ENCODE data around the gene HNF1B.
A peak's percentile ranks its signal among the peaks of the same experiment; 100 is the strongest.

HNF1B gene

DNA sequence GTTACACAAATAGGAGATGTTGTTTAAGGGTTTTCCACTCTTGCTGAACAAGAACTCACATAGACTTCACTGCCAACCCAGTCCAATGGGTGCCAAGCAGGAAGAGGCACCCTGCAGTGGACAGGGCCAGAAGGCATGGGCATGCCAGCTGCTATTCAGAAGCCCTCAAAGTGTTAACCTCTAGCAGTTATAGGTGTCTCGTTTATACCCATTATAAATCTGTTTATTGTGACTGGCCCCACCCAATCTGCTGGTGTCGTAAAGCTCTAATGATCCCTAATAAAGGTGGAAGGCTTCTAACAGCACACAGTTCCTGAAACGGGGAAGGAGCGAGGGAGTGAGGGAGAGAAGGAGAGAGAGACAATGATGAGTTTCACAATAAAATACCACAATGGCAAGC is 23.9 kb downstream of the HNF1B start:
- no peaks in the 10 kb centered on the region for H3K9me3 ChIP-seq (ENCODE audit: control insufficient read depth, insufficient read depth, low read length)
- H3K27me3 ChIP-seq (ENCODE audit: control insufficient read depth, insufficient read depth, low read length): no peaks in the 10 kb centered on the region
- no peaks in the 10 kb centered on the region; the same call in 1 of the 2 replicates for H3K4me1 ChIP-seq (ENCODE audit: control insufficient read depth, insufficient read depth, low read length)
- H3K4me3 ChIP-seq (ENCODE audit: low read length): no peak overlapping the region
- H3K36me3 ChIP-seq (ENCODE audit: control insufficient read depth, insufficient read depth, low read length): no peaks in the 10 kb centered on the region
- DNase-seq (ENCODE audit: low read depth, low spot score): no peak
- no peak overlapping the region for H3K27ac ChIP-seq (ENCODE audit: low read length)
- WGBS (ENCODE audit: insufficient coverage, insufficient read length): no CpG with 5 or more reads among the region's 4 CpGs

DNA sequence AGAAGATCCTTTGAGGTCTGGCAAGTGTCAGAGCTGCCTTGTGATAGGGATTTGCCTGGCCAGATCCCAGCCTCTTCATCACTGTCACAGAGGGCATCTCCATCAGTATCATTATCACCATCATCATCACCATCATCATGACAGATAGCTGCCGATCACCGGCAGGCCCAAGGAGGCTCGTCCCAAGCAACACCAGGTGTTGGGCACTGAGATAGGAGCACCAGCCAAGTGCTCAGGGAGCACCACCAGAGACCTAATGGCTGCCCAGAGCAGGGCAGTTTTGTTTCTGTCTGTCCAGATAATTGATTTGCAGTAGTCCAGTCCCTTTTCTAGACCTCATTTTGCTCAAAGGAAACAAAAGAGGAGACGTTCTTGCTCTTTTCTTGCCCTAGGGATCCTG is 25.0 kb downstream of the HNF1B start:
- WGBS (ENCODE audit: insufficient coverage, insufficient read length): no CpG with 5 or more reads among the region's 4 CpGs
- no peak overlapping the region for H3K4me3 ChIP-seq (ENCODE audit: low read length)
- no peaks in the 10 kb centered on the region for H3K36me3 ChIP-seq (ENCODE audit: control insufficient read depth, insufficient read depth, low read length)
- no peaks in the 10 kb centered on the region for H3K4me1 ChIP-seq (ENCODE audit: control insufficient read depth, insufficient read depth, low read length)
- H3K27me3 ChIP-seq (ENCODE audit: control insufficient read depth, insufficient read depth, low read length): no peaks in the 10 kb centered on the region
- no peak for DNase-seq (ENCODE audit: low read depth, low spot score)
- no peak overlapping the region for H3K27ac ChIP-seq (ENCODE audit: low read length)
- no peaks in the 10 kb centered on the region for H3K9me3 ChIP-seq (ENCODE audit: control insufficient read depth, insufficient read depth, low read length)

DNA sequence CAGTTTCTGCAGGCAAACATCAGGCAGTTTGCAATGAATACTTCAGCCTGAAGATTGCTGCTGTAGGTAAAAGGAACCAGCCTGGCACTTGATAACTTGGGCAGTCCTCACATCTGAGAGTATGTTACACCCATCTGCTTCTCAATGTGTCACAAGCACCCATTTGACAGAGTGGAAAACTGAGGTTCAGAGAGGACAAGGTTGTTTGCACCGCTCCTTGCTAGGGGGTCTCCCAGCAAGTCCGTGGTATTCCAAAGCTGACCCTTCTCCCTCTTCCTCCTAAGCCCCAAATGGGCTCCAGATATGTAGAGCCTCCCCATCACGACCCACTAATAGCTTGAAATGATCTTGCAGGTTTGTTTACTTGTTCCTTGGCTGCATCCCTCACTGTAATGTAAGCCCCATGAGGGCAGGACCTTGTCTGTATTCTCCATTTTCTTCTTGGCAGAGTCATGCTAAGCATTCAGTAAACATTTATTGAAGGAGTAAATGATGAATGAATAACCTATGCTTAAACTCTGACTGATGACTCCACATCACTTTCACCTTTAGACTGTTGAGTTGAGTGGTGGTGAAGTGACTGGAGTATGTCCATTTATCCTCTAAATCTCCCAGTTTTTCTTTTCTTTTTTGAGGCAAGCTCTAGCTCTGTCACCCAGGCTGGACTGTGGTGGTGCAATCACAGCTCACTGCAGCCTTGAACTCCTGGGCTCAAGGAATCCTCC is 26.4 kb downstream of the HNF1B start:
- Histone ChIP-seq H3K27me3 (ENCODE audit: control insufficient read depth, insufficient read depth, low read length) (no peaks in the 10 kb centered on the region), H3K4me3 (ENCODE audit: low read length) (no peak overlapping the region), H3K27ac (ENCODE audit: low read length) (no peak overlapping the region), H3K4me1 (ENCODE audit: control insufficient read depth, insufficient read depth, low read length) (no peaks in the 10 kb centered on the region), H3K36me3 (ENCODE audit: control insufficient read depth, insufficient read depth, low read length) (no peaks in the 10 kb centered on the region), H3K9me3 (ENCODE audit: control insufficient read depth, insufficient read depth, low read length) (no peaks in the 10 kb centered on the region)
- DNase-seq (ENCODE audit: low read depth, low spot score): no peak
- WGBS (ENCODE audit: insufficient coverage, insufficient read length): no CpG with 5 or more reads among the region's 3 CpGs

- no peak for DNase-seq (ENCODE audit: low read depth, low spot score)
- H3K36me3 ChIP-seq (ENCODE audit: control insufficient read depth, insufficient read depth, low read length): no peaks in the 10 kb centered on the region
- no CpG with 5 or more reads among the region's 3 CpGs for WGBS (ENCODE audit: insufficient coverage, insufficient read length)
- no peak overlapping the region for H3K4me3 ChIP-seq (ENCODE audit: low read length)
- no peaks in the 10 kb centered on the region for H3K4me1 ChIP-seq (ENCODE audit: control insufficient read depth, insufficient read depth, low read length)
- H3K27me3 ChIP-seq (ENCODE audit: control insufficient read depth, insufficient read depth, low read length): no peaks in the 10 kb centered on the region
- no peaks in the 10 kb centered on the region for H3K9me3 ChIP-seq (ENCODE audit: control insufficient read depth, insufficient read depth, low read length)
- no peak overlapping the region for H3K27ac ChIP-seq (ENCODE audit: low read length)
Measured at GRCh38 chr17:37717627-37718323, 27.1 kb downstream of the HNF1B start.

DNA sequence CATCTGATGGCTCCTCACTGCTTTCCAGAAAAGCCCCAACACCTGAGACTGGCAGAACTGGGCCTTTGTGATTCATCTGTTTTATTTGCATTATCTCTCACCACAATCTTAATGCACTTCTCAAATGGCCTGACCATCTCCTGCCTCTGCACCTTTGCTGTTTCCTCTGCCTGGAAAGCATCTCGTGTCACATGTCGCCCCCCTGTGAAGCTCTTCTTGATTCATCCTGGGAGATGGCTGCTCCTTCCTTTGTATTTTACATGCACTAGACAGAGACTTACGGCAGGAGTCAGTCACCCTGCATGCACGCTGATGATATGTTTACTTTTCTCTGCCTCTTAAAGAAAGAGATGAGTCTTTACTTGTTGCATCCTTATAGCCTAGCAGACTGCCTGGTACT is 30.0 kb downstream of the HNF1B start:
- no peaks in the 10 kb centered on the region for H3K27me3 ChIP-seq (ENCODE audit: control insufficient read depth, insufficient read depth, low read length)
- no peak for DNase-seq (ENCODE audit: low read depth, low spot score)
- no peaks in the 10 kb centered on the region for H3K36me3 ChIP-seq (ENCODE audit: control insufficient read depth, insufficient read depth, low read length)
- WGBS (ENCODE audit: insufficient coverage, insufficient read length): no CpG with 5 or more reads among the region's 4 CpGs
- no peak overlapping the region for H3K4me3 ChIP-seq (ENCODE audit: low read length)
- peaks cover 2% of the 10 kb centered on the region; the same call in 1 of the 2 replicates for H3K4me1 ChIP-seq (ENCODE audit: control insufficient read depth, insufficient read depth, low read length)
- H3K27ac ChIP-seq (ENCODE audit: low read length): no peak overlapping the region
- H3K9me3 ChIP-seq (ENCODE audit: control insufficient read depth, insufficient read depth, low read length): no peaks in the 10 kb centered on the region

- DNase-seq (ENCODE audit: low read depth, low spot score): no peak
- WGBS (ENCODE audit: insufficient coverage, insufficient read length): no CpG with 5 or more reads among the region's 4 CpGs
- Histone ChIP-seq H3K27me3 (ENCODE audit: control insufficient read depth, insufficient read depth, low read length) (no peaks in the 10 kb centered on the region), H3K9me3 (ENCODE audit: control insufficient read depth, insufficient read depth, low read length) (no peaks in the 10 kb centered on the region), H3K4me1 (ENCODE audit: control insufficient read depth, insufficient read depth, low read length) (peaks cover 2% of the 10 kb centered on the region; the same call in 1 of the 2 replicates), H3K27ac (ENCODE audit: low read length) (no peak overlapping the region), H3K4me3 (ENCODE audit: low read length) (no peak overlapping the region), H3K36me3 (ENCODE audit: control insufficient read depth, insufficient read depth, low read length) (no peaks in the 10 kb centered on the region)
Measured at GRCh38 chr17:37713624-37714023, 31.2 kb downstream of the HNF1B start.

GRCh38 chr17:37713028-37713431 is 31.8 kb downstream of the HNF1B start:
- Histone ChIP-seq H3K4me1 (ENCODE audit: control insufficient read depth, insufficient read depth, low read length) (peaks cover 2% of the 10 kb centered on the region; the same call in 1 of the 2 replicates), H3K36me3 (ENCODE audit: control insufficient read depth, insufficient read depth, low read length) (no peaks in the 10 kb centered on the region), H3K9me3 (ENCODE audit: control insufficient read depth, insufficient read depth, low read length) (no peaks in the 10 kb centered on the region), H3K27me3 (ENCODE audit: control insufficient read depth, insufficient read depth, low read length) (no peaks in the 10 kb centered on the region), H3K27ac (ENCODE audit: low read length) (no peak overlapping the region), H3K4me3 (ENCODE audit: low read length) (no peak overlapping the region)
- no CpG with 5 or more reads among the region's 6 CpGs for WGBS (ENCODE audit: insufficient coverage, insufficient read length)
- DNase-seq (ENCODE audit: low read depth, low spot score): no peak

- H3K4me3 ChIP-seq (ENCODE audit: low read length): no peak overlapping the region
- no peaks in the 10 kb centered on the region for H3K9me3 ChIP-seq (ENCODE audit: control insufficient read depth, insufficient read depth, low read length)
- no peaks in the 10 kb centered on the region for H3K36me3 ChIP-seq (ENCODE audit: control insufficient read depth, insufficient read depth, low read length)
- no peak overlapping the region for H3K27ac ChIP-seq (ENCODE audit: low read length)
- no peak for DNase-seq (ENCODE audit: low read depth, low spot score)
- peaks cover 2% of the 10 kb centered on the region; the same call in 1 of the 2 replicates for H3K4me1 ChIP-seq (ENCODE audit: control insufficient read depth, insufficient read depth, low read length)
- WGBS (ENCODE audit: insufficient coverage, insufficient read length): no CpG with 5 or more reads among the region's 6 CpGs
- H3K27me3 ChIP-seq (ENCODE audit: control insufficient read depth, insufficient read depth, low read length): no peaks in the 10 kb centered on the region
Measured at GRCh38 chr17:37711113-37711512, 33.7 kb downstream of the HNF1B start.

DNA sequence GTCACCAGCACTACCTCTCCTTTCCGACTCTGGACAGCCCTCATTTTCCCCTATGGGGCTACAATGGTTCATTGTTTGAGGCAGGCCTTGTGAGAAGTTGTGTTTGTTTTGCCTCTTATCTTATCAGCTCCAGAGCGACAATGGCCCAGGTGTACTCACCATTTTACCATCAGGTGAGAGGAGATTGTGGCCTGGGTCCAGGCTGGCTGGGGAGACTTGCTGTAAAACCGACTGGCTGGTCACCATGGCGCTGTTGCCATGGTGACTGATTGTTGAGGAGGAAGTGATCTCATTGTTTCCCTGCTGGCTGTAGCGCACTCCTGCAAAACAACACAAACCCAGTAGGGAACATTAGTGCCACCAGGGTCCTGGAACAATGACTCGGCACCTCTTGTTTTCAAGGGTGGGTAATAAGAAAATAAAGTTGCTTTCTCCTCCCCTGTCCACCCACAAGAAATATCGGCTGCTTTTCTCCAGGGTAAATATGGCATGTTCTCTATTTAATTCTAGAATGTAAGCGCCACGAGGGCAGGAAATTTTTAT is 34.4 kb downstream of the HNF1B start:
- WGBS (ENCODE audit: insufficient coverage, insufficient read length): no CpG with 5 or more reads among the region's 9 CpGs
- Histone ChIP-seq H3K4me1 (ENCODE audit: control insufficient read depth, insufficient read depth, low read length) (peaks cover 2% of the 10 kb centered on the region; the same call in 1 of the 2 replicates), H3K27ac (ENCODE audit: low read length) (no peak overlapping the region), H3K4me3 (ENCODE audit: low read length) (no peak overlapping the region), H3K9me3 (ENCODE audit: control insufficient read depth, insufficient read depth, low read length) (no peaks in the 10 kb centered on the region), H3K36me3 (ENCODE audit: control insufficient read depth, insufficient read depth, low read length) (no peaks in the 10 kb centered on the region), H3K27me3 (ENCODE audit: control insufficient read depth, insufficient read depth, low read length) (no peaks in the 10 kb centered on the region)
- DNase-seq (ENCODE audit: low read depth, low spot score): peak; percentile 70

- WGBS (ENCODE audit: insufficient coverage, insufficient read length): no CpG with 5 or more reads among the region's 8 CpGs
- Histone ChIP-seq H3K27ac (ENCODE audit: low read length) (no peak overlapping the region), H3K36me3 (ENCODE audit: control insufficient read depth, insufficient read depth, low read length) (no peaks in the 10 kb centered on the region), H3K4me3 (ENCODE audit: low read length) (no peak overlapping the region), H3K27me3 (ENCODE audit: control insufficient read depth, insufficient read depth, low read length) (no peaks in the 10 kb centered on the region), H3K9me3 (ENCODE audit: control insufficient read depth, insufficient read depth, low read length) (no peaks in the 10 kb centered on the region), H3K4me1 (ENCODE audit: control insufficient read depth, insufficient read depth, low read length) (peaks cover 2% of the 10 kb centered on the region; the same call in 1 of the 2 replicates)
- DNase-seq (ENCODE audit: low read depth, low spot score): no peak
Measured at GRCh38 chr17:37708616-37709212, 36.1 kb downstream of the HNF1B start.
